NCI-H2227 (cell line): ENCODE measurements around the gene TADA2A.
"Not testable (repeated sequence)": the region's sequence is repeated elsewhere in the genome, so short reads cannot be mapped to it uniquely, and the experiment has no call there.

Experiments used
- DNase-seq: peaks from one replicate; lab custom pipeline; 2025; ENCODE audit not compliant: unreplicated experiment; lab: John Stamatoyannopoulos, UW

The TADA2A gene

GRCh38 chr17:37490638-37491614 is 84.2 kb downstream of the TADA2A start:
- peak; percentile 26 for DNase-seq

GRCh38 chr17:37492167-37492566 is 85.5 kb downstream of the TADA2A start:
- no peak for DNase-seq

- no peak for DNase-seq
Observed at GRCh38 chr17:37493249-37494027, 86.8 kb downstream of the TADA2A start.

GRCh38 chr17:37494401-37494831 is 87.7 kb downstream of the TADA2A start:
- no peak for DNase-seq

- no peak for DNase-seq
Observed at GRCh38 chr17:37494971-37495370, 88.3 kb downstream of the TADA2A start.

- no peak for DNase-seq
Observed at GRCh38 chr17:37500378-37500777, 93.7 kb downstream of the TADA2A start.

GRCh38 chr17:37502009-37502936 is 95.6 kb downstream of the TADA2A start:
- DNase-seq, result no peak

GRCh38 chr17:37503148-37503547 is 96.5 kb downstream of the TADA2A start:
- DNase-seq, result no peak

- no peak for DNase-seq
Observed at GRCh38 chr17:37505333-37505732, 98.6 kb downstream of the TADA2A start.

GRCh38 chr17:37506678-37507077 is 100.0 kb downstream of the TADA2A start:
- DNase-seq, result peak; percentile 78

- peak; percentile 30 for DNase-seq
Observed at GRCh38 chr17:37507111-37507510, 100.4 kb downstream of the TADA2A start.

- DNase-seq, result no peak
Observed at GRCh38 chr17:37510056-37510455, 103.4 kb downstream of the TADA2A start.

GRCh38 chr17:37511642-37512041 is 105.0 kb downstream of the TADA2A start:
- DNase-seq, result not testable (repeated sequence)

GRCh38 chr17:37512442-37513068 is 105.9 kb downstream of the TADA2A start:
- DNase-seq, result no peak

- no peak for DNase-seq
Observed at GRCh38 chr17:37513711-37514110, 107.0 kb downstream of the TADA2A start.

GRCh38 chr17:37516127-37516571 is 109.5 kb downstream of the TADA2A start:
- peak; percentile 74 for DNase-seq

GRCh38 chr17:37517881-37518280 is 111.2 kb downstream of the TADA2A start:
- no peak for DNase-seq

- DNase-seq, result no peak
Observed at GRCh38 chr17:37518826-37519225, 112.1 kb downstream of the TADA2A start.

- DNase-seq, result no peak
Observed at GRCh38 chr17:37519251-37519985, 112.7 kb downstream of the TADA2A start.
